GM19397 (cell line): Measurements from ENCODE around the gene LIMK1.
A peak's percentile ranks its signal among the peaks of the same experiment; 100 is the strongest.

Experiments
- ATAC-seq: cut with Tn5 transposase; IDR thresholded peaks from one replicate; pipeline ENCODE4 v1.9.1; 2021; ENCODE audit warnings: mild to moderate bottlenecking, moderate library complexity; ENCODE audit not compliant: unreplicated experiment

LIMK1 gene

DNA sequence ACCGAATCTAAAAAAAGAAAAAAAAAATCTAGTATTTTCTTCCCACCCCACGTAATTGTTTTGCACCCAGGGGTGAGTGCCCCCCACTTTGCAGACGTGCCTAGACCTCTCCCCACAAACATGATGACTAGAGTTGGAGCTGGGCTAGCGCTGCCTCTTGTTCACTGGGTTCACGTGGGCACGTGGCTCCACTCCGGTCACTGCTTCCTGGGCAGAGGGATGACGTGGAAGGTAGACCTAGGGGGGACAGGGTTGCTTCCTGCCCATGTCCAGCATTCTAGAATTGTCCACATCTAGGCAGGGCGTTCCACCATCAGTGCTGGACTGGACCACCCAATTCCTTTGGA, 861 bp upstream of the LIMK1 start:
- ATAC-seq = no peak

DNA sequence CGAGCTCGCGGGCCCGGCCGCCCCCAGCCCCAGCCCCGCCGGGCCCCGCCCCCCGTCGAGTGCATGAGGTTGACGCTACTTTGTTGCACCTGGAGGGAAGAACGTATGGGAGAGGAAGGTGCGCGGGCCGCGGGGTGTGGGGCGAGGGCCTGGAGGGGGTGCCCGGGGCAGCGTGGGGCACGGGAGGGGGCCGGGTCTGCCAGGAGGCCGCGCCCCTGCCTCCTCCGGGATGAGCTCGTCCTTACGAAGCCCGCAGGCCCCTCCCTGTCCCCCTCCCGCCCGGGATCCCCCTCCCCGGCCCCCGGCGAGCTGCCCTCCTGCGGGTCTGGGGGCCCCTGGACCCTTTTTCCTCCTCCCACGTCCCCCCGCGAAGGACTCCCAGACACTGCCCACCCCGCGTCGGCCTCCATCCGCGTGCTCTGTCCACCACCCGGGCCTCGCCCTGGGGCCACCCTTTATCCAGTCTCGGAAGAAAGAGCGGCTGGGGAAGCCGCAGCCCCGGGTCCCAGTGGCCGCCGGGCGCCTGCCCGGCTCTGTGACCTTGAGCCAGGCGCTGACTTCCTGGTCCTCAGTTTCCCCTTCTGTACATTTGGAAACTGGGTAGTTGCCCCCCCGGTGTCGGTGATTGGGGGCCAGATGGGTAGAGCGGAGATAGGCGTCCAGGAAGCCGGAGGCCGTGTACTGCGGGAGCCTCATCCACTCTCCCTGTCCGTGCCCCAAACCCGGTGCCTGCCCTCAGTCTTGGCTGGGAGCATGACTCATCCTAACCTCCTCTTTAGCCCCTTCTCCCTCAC, 521 bp downstream of the LIMK1 start:
- ATAC-seq = peak; percentile 42

GRCh38 chr7:74084722-74085578, 1.3 kb downstream of the LIMK1 start:
- ATAC-seq = no peak

GRCh38 chr7:74087791-74088453, 4.3 kb downstream of the LIMK1 start:
- ATAC-seq = no peak

GRCh38 chr7:74092321-74092963, 8.8 kb downstream of the LIMK1 start:
- ATAC-seq = no peak

DNA sequence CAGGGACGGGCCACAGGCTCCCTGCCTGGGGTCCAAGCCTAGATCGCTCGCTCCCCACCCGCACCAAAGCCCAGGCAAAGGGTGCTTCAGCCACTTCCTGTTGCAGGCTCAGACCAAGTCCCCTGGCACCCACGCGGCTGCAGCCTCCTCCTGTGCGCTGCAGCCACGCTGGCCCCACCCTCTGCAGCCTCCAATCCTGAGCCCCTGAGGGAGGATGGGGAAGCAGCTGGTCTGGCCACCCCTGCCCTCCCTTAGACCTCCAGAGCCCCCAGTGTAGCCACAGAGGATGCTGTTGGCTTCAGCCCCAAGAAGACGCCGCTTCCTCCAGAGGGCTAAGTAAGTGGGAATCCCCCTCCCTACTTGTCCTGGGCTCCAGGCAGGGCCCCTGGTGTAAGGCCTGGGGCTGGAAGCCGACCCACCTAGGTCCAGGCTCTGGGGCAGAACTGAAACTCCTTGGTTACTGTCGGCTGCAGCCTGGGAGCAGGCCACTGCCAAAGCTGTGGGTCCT, 9.4 kb downstream of the LIMK1 start:
- peak; percentile 65 for ATAC-seq

DNA sequence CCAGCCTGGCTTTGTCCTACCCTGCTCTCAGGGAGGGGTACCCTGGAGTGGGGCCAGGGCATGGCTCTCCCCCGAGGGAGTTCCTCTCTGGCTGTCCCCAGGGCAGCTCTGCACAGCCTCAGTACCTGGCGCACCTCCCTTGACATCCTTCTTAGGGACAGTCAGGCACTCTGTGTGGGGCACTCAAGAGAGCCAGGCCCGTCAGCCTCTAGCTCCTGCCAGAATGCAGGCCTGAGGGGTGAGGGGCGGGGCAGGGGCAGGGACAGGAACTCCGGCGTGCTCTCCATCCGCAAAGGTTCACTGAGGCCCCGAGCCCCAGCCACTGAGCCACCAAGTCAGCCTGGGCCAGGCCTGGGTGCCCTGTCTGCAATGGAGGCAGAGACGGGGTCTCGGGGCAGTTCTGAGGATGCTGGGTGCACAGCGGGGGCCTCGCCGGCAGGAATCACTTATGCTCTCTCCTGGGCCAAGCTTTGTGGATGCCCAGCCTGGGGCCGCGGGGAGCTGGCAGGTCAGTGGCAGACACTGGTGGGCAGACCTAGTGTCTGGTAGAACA, 10.1 kb downstream of the LIMK1 start:
- ATAC-seq = peak; percentile 7

DNA sequence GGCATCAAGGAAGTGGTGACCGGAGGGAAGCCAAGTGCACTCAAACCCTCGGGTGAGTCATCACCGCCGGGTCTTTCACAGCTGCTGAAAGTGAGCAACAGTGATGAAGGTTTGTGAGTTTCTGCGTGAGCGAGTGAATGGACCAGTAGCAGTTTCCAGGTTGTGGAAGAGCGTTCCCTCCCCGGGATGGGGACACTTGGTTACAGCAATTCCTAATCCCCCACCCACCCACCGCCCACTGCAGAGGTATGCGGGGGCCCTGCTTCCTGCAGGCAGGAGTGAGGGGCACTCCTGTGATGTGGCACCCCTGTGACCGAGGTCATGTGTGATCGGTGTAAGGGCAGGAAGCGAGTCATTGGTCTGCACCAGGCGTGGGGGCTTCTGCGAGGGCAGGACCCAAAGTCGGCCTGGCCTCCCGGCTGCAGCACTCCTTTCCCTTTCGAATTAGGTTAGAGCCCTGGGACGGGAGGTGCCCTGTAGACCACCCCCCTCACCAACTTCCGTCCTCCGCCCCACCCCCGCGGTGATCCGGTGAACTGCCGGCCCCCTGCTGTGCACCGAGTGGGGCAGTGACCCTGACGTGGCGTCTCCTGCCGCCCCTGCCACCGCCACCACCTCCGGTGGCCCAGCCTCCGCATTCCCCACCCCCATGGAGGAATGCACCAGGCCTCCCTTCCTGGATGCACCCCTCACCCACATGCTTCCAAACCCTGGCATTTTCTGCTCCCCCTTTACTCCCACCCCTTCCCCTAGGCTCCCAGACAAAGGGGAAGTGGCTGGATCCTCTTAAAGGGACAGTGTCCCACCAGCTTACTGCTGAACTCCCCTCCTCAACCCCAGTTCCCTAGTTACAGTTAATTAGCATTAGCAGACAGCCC, 10.9 kb downstream of the LIMK1 start:
- ATAC-seq = peak; percentile 38

DNA sequence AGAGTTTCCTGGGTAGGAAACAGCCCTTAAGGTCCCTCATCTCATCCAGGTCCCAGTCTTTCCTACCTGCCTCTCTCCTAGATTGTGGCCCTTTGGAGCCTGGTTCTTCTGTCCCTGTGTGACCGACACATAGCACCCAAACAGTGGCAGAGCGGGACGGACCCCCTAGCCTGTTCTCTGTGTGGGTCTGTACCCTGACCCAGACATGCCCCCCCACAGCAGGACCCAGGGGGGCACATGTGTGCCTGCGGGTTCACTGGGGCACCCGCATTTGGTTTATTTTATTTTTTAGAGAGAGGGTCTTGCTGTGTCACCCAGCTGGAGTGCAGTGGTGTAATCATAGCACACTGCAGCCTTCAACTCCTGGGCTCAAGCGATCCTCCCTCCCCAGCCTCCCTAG, 11.5 kb downstream of the LIMK1 start:
- no peak for ATAC-seq

DNA sequence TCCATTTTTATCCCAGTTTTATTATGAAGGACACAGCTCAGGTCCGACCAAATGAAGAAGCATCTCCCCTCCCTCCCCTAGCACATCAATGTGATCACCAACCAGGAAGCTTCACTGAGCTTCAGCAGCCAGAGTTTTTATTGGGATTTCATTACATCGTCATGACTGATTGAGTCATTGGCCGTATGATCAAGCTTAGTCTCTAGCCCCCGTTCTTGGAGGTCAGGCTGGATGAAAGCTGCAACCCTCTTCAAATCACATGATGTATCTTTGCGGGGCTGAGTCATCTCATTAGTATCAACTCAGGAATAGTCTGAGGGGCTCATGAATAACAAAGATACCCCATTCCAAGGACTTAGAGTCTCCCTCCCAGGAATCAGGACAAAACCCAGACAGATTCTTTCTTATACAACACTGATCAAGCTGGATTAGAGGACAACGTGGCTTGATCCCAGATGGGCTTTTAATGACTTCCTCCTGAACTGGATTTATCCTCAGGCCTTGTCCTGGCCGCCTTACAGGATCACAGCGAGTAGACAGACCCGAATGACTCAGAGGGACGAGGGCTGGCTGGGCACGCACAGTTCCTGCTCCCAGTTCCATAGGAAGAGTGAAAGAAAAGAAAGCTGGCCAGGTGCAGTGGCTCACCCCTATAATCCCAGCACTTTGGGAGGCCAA, 14.5 kb downstream of the LIMK1 start:
- ATAC-seq = no peak

DNA sequence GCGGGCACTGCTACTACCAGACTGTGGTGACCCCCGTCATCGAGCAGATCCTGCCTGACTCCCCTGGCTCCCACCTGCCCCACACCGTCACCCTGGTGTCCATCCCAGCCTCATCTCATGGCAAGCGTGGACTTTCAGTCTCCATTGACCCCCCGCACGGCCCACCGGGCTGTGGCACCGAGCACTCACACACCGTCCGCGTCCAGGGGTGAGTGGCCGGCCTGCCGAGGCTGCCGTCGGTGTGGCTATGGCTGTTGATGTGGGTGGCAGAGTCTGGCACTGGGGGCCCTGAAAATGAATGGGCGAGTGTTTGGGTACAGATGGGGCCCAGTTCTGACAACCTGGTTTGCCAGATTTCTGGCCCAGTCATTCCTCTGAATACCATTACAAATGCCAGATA, 15.4 kb downstream of the LIMK1 start:
- no peak for ATAC-seq

- peak; percentile 84 for ATAC-seq
Observed at GRCh38 chr7:74101061-74101681, 17.6 kb downstream of the LIMK1 start.

DNA sequence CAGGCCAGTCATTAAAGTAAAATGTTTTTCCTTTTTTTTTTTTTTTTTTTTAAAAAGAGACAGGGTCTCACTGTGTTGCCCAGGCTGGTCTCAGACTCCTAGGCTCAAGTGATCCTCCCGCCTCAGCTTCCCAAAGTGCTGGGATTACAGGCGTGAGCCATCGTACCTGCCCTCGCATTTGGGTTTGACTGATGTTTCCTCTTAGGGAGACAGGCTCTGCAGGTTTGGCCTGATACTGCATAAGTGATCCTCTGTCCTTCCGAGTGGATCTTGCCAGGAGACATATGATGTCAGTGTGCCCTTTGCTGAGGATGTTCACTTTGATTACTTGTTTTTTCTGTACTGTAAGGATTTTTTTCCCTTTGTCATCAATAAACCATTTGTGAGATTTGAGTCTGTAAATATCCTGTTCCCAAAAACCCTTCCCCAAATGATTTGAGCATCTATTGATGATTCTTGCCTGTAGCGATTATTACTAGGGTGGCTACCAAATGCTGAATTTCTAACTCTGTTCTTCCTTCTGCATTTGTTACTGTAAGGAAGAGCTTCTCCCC, 19.7 kb downstream of the LIMK1 start:
- ATAC-seq = no peak

DNA sequence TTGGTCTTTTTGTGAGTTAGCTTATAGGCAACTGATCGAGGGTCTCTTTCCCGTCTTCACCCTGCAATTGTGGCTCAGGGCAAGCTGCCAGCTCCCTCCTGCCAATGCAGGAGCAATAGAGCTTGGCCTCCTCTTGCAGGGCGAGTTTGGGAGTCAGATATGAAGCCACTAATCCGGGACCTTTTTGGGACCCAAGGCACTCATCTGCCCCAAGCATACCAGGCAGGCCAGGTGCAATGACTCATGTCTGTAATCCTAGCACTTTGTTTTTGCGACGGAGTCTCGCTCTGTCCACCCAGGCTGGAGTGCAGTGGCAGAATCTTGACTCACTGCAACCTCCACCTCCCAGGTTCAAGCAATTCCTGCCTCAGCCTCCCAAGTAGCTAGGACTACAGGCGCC, 21.1 kb downstream of the LIMK1 start:
- no peak for ATAC-seq

DNA sequence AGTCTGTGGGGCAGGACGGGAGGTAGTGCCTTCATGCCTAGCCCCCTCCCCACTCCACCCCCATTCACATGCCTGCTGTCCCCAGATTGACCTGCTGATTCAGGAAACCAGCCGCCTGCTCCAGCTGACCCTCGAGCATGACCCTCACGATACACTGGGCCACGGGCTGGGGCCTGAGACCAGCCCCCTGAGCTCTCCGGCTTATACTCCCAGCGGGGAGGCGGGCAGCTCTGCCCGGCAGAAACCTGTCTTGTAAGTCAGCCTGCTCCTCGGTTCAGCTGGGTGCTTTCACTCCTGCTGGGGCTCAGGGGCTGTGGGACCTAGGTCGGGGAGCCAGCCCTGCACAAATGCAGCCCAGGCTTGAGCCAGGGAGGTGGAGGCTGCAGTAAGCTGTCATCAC, 22.4 kb downstream of the LIMK1 start:
- ATAC-seq = no peak

GRCh38 chr7:74106846-74107245, 23.2 kb downstream of the LIMK1 start:
- ATAC-seq = no peak

- ATAC-seq = no peak
Observed at GRCh38 chr7:74115326-74115725, 31.7 kb downstream of the LIMK1 start.

DNA sequence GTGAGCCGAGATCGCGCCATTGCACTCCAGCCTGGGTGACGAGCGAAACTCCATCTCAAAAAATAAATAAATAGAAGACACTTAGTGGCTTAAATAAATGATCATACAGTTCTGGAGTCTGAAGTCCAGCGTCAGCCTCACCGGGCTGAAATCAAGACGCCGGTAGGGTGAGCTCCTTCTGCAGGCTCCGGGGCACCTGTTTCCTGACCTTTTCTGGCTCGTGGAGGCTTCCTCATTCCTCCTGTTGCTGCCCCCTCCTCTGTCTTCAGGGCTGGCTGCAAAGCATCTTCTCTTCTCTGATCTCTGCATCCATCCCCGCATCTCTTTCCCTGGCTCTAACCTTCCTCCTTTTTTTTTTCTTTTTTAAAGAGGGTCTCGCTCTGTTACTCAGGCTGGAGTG, 32.8 kb downstream of the LIMK1 start:
- no peak for ATAC-seq
